HG02642 (cell line): ENCODE data around the gene FOXN1.

Source experiments
- ATAC-seq: cut with Tn5 transposase; IDR thresholded peaks from one replicate; pipeline ENCODE4 v1.9.1; 2021; ENCODE audit warnings: mild to moderate bottlenecking; ENCODE audit not compliant: unreplicated experiment, poor library complexity

Gene FOXN1

GRCh38 chr17:28523876-28524275 lies 17.7 kb downstream of the FOXN1 start:
- ATAC-seq, result no peak

- ATAC-seq, result no peak
Measured at GRCh38 chr17:28524476-28525424, 18.6 kb downstream of the FOXN1 start.

GRCh38 chr17:28526381-28526780 lies 20.2 kb downstream of the FOXN1 start:
- no peak for ATAC-seq

- no peak for ATAC-seq
Measured at GRCh38 chr17:28527181-28527681, 21.1 kb downstream of the FOXN1 start.

DNA sequence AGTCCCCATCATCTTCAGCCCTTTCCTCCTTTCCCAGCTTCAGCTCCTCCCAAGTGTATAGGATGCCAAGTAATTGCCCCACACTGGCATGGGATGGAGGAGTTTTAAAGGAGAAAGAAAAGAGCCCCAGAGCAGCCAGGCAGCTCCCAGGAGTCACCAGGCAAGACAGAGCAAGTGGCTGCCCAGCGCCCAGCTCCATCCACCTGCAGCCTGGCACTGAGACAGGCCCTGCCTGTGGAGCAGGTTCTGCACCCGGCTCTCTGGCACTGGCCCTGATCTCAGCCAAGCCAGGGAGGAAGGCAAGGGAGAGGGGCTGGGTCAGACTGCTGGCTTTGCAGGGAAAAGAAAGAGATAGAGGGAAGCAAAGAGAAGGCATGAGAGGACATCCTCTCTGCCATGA lies 21.7 kb downstream of the FOXN1 start:
- no peak for ATAC-seq

DNA sequence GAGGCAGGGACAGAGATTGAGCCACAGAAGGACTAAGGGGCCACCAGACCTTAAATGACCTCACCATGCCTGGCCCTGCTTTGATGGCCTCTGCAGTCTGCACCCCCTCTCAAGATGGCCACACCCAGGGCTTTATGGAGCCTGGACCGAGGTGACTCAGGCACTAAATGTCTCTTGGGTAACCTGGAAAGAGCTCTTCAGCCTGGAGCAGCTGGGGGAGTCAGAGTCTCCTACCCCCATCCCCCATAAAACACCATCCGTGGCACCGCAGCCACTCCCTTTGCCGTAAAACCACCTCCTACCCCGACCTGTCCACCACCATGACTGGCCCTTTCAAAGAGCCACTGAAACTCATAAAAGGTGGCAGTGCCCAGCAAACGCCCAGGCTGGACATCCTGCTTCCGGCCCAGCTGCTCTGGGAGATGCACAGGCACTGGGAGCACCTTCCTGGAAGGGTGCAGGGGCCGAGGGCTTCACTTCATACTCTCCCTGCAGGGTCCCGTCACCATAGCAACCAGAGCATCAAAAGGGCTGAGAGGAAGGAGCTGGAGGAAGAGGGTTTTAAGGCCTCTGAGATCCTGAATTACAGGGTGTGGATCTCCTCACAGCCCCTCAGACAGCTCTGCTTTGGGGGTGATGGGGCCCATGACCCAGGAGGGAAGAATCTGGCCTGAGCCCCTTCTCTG lies 22.3 kb downstream of the FOXN1 start:
- ATAC-seq, result no peak

- ATAC-seq, result no peak
Measured at GRCh38 chr17:28529013-28529400, 22.9 kb downstream of the FOXN1 start.

DNA sequence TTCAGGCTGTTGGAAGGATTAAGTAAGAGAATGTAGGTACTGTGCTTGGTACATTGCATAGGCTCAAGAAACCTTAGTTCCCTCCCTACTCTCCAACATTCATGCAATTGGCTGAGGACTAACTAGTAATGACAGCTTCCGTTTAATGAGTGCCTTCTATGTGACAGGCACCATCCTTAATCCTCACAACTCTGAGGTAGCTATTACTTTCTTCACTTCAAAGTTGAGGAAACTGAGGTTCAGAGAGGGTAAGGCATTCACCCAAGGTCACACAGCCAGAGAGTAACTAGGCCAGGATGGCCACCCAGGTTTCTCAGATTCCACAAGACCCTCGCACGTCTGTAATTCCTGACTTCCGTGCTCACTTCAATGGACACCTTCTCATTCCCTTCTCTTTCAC lies 24.1 kb downstream of the FOXN1 start:
- no peak for ATAC-seq

GRCh38 chr17:28530926-28531325 lies 24.8 kb downstream of the FOXN1 start:
- ATAC-seq, result no peak

- ATAC-seq, result no peak
Measured at GRCh38 chr17:28532050-28532960, 26.2 kb downstream of the FOXN1 start.

DNA sequence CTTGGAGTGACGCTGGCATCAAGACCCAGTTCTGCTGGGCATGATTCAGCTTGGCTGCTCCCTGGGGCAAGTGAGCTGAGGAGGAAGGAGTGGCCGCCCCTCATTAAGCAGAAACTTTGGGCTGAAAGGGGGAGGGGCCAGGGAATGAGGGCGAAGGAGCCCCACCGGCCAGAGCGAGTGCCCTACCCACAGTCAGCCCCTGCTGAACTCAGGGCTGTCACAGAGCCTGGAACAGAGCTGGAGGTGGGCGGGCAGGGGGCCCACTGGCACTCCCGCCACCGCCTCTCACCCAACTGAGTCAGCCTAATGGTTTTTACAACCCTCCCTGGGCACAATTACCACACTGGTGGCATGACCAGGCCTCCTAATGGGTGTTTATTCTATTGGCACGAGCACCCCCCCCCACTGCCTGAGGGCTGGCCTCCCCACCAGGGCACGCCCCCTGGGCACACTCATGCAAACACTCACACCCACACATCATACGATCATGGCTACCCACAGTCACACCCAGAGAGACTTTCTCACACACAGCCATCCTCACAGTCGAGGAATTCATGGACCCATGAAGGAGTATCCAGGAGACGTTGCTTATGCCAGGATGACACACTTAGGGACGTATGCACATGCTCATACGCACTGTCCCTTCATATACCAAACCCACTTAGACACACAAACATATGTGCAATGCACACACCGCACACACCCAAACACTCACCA lies 27.1 kb downstream of the FOXN1 start:
- ATAC-seq, result no peak

DNA sequence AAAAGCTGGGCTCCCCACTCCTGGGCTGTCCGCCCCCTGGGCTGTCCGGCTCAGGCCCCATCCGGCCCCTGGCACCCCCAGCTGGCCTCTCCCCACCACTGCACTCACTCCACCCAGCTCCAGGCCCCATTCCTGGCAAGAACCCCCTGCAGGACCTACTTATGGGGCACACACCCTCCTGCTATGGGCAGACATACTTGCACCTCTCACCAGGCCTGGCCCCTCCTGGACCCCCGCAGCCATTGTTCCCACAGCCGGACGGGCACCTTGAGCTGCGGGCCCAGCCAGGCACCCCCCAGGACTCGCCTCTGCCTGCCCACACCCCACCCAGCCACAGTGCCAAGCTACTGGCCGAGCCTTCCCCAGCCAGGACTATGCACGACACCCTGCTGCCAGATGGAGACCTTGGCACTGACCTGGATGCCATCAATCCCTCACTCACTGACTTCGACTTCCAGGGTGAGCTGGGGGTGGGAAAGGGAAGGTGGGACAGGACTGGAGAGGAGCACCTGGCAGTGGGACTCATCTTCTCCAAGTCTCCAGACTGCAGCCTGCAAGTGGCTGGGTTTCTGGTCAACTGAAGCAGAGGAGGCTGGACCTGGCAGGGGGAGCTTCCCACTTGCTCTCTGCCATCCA lies 28.7 kb downstream of the FOXN1 start:
- no peak for ATAC-seq

- ATAC-seq, result no peak
Measured at GRCh38 chr17:28536532-28537218, 30.5 kb downstream of the FOXN1 start.

DNA sequence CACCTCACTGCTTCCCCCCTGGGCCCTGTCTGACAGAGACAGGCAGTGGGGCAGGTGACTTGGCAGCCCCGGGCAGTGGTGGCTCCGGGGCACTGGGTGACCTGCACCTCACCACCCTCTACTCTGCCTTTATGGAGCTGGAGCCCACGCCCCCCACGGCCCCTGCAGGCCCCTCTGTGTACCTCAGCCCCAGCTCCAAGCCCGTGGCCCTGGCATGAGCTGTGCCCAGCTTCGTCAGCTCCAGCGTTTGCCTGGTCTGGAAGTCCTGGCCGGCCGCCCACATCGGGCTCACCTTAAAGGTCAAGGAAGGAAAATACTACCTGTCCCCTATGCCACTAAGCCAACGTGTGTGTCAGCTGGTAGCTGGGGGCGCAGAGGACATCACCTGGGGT lies 31.1 kb downstream of the FOXN1 start:
- ATAC-seq, result no peak

GRCh38 chr17:28538296-28538895 lies 32.2 kb downstream of the FOXN1 start:
- no peak for ATAC-seq

DNA sequence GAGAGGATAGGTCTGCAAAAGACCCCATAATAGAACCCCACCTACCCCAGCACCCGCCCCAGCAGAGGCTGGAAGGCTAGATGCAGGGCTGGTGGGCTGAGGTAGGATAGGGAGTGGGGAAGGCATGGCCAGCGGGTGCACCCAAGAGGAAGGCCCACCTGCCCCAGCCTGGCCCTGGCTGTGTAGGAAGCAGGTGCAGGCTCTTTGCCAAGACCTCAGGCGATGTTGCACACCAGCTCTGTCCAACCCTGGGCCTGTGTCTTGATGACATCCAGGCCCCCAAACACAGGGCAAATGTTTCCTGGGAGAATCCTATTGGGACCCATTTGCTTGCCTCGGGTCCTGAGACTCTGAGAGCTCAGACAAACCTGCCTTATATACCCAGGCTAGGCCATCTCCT lies 34.1 kb downstream of the FOXN1 start:
- no peak for ATAC-seq

GRCh38 chr17:28541439-28541838 lies 35.3 kb downstream of the FOXN1 start:
- ATAC-seq, result no peak

DNA sequence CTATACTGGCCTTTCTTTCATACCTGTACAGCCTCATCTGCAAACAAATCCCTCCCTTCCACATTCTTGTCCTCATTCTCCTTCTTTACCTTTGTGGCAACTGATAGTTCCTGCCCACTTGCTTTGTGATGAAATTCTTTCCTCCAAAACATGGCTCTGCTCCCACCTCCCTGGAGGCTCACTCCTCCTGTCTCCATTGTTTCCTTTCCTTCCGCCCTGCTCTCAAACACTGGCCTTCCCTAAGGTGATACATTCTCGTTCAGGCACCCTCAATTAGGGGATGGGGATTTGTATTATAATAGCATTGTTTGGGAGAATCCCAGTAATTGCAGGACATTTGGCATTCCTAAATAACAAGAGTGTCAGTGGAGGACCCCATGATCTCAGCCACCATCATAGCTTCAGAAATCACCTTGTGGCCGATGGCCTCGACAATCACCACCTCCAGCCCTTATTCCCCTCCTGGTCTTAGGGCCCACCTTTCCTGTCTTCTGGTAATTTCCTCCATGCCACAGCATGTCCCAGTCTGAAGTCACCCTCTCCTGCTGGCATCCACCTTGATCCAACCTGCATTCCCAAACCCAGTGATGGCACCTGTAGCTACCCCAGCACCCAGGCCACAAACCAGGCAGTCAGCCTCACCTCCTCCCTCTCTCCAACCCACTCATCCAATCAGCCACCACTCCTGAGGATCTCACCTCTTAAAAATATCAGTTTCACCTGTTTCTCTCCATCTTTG lies 38.4 kb downstream of the FOXN1 start:
- no peak for ATAC-seq
